Endothelial cell (in vitro differentiated cells): ENCODE data around the gene CHID1. TPM values are rescaled to one million over a fixed set of nuclear protein-coding genes. Genes with fewer than 3 reads are reported as not detected.

ENCODE experiments used
- DNase-seq: peaks from one replicate; pipeline ENCODE4 v3.0.0; 2021; ENCODE audit warnings: low spot score
- H3K27ac Mint-ChIP-seq: one replicate; pipeline ENCODE4 v1.8.0; 2021; ENCODE audit warnings: mixed read lengths, inconsistent platforms; ENCODE audit not compliant: unreplicated experiment
- H3K27me3 Mint-ChIP-seq: one replicate; pipeline ENCODE4 v1.8.0; 2021; ENCODE audit warnings: mild to moderate bottlenecking, moderate library complexity, mixed read lengths, inconsistent platforms; ENCODE audit not compliant: unreplicated experiment
- H3K36me3 Mint-ChIP-seq: one replicate; pipeline ENCODE4 v1.8.0; 2021; ENCODE audit warnings: mild to moderate bottlenecking, low read depth, mixed read lengths, inconsistent platforms; ENCODE audit not compliant: unreplicated experiment
- H3K4me1 Mint-ChIP-seq: one replicate; pipeline ENCODE4 v1.8.0; 2021; ENCODE audit warnings: mild to moderate bottlenecking, mixed read lengths, inconsistent platforms; ENCODE audit not compliant: unreplicated experiment
- H3K4me3 Mint-ChIP-seq: one replicate; pipeline ENCODE4 v1.8.0; 2021; ENCODE audit warnings: mild to moderate bottlenecking, mixed read lengths, inconsistent platforms; ENCODE audit not compliant: unreplicated experiment
- H3K9me3 Mint-ChIP-seq: one replicate; pipeline ENCODE4 v1.8.0; 2021; ENCODE audit warnings: mixed read lengths, inconsistent platforms; ENCODE audit not compliant: unreplicated experiment
- total RNA-seq: library from RNA; stranded (reverse); fragmentation: NEBNext Ultra II Directional; extraction: Animal tissue kit (Norgen Biotek cat#: 25700); gene quantifications from one replicate; pipeline ENCODE4 v1.2.1, GENCODE V29; 2021; ENCODE audit not compliant: unreplicated experiment
- TF ChIP-seq, protein P1 (sequence below): fragments of 200-600 bp; sonication (generic); IDR thresholded peaks from one replicate; pipeline ENCODE4 v1.5.0; 2021; ENCODE audit warnings: antibody characterized with exemption; ENCODE audit not compliant: unreplicated experiment

Gene CHID1
- total RNA-seq, 1 donor from 2014 or later = 69.3 TPM

DNA sequence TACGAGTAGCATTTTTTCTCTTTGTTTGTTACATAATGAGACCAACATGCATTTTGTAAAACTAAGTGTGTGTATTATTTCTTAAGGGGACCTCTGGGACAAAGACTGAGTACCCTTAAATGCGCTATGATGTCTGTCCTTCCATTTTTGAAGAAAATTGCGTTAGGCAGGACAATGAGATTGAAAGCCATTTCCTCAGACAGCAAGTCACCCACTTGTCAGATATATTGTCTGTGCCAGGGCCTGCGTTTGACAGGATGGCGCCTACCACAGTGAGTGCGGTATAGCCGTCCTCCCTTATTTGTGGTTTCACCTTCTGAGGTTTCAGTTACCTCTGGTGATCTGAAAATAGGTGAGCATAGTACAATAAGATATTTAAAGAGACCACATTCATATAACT is 17.3 kb upstream of the CHID1 start:
- Mint-ChIP-seq H3K4me3 (peak overlapping the region; percentile 31), H3K9me3 (no peaks in the 10 kb centered on the region), H3K36me3 (peaks cover 17% of the 10 kb centered on the region), H3K4me1 (peaks cover 53% of the 10 kb centered on the region), H3K27me3 (peaks cover 12% of the 10 kb centered on the region), H3K27ac (no peak overlapping the region)
- TF ChIP-seq, protein P1, sequence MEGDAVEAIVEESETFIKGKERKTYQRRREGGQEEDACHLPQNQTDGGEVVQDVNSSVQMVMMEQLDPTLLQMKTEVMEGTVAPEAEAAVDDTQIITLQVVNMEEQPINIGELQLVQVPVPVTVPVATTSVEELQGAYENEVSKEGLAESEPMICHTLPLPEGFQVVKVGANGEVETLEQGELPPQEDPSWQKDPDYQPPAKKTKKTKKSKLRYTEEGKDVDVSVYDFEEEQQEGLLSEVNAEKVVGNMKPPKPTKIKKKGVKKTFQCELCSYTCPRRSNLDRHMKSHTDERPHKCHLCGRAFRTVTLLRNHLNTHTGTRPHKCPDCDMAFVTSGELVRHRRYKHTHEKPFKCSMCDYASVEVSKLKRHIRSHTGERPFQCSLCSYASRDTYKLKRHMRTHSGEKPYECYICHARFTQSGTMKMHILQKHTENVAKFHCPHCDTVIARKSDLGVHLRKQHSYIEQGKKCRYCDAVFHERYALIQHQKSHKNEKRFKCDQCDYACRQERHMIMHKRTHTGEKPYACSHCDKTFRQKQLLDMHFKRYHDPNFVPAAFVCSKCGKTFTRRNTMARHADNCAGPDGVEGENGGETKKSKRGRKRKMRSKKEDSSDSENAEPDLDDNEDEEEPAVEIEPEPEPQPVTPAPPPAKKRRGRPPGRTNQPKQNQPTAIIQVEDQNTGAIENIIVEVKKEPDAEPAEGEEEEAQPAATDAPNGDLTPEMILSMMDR = no peak
- DNase-seq = no peak

GRCh38 chr11:926341-926916 is 15.8 kb upstream of the CHID1 start:
- Mint-ChIP-seq H3K9me3 (no peaks in the 10 kb centered on the region), H3K27me3 (peaks cover 12% of the 10 kb centered on the region), H3K4me3 (peak overlapping the region; percentile 97), H3K36me3 (peaks cover 17% of the 10 kb centered on the region), H3K4me1 (peaks cover 42% of the 10 kb centered on the region), H3K27ac (peak overlapping the region; percentile 96)
- DNase-seq = peak; percentile 45
- TF ChIP-seq, protein P1 = no peak

DNA sequence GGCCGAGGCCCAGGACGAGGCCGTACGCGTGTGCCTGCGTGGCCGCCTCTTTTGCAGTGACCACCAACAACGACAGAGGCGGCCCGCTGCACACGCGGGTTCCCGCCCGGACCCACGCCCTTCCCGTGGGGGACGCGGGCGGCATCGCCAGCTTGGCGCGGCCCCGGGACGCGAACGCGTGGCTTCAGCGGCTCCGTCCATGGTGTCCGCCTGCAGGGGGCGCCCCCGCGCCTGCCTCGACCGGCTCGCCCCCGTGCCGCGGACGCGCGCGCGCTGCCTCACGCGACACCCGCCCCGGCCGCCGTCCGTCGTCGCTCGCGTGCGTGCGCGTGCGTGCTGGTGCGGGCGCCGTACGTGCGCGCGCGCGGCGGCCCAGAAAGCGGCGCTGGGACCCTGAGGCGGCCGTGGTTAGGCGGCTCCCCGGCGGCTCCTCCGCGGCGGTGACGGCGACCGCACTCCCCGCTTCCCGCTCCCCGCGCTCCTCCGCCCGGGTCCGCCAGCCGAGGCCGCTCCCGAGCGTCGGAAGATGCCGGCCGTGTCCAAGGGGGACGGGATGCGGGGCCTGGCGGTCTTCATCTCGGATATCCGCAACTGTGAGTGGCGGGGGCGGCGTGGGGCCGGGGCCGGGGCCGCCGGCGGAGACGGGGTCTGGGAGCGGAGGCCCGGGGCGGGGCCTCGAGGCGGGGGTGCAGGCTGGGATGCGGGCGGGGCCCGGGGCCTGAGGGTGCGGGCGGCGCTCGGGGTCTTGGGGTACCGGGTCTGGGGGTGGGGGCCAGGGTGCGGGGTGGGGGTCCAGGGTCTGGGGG is 15.1 kb upstream of the CHID1 start, which contains the start of gene AP2A2:
AP2A2 (plus strand) TSS at position 375 of the 806 bp plus-strand sequence; CDS start at position 527, 152 bp downstream.
- Mint-ChIP-seq H3K4me1 (peaks cover 35% of the 10 kb centered on the region), H3K27me3 (peaks cover 12% of the 10 kb centered on the region), H3K9me3 (no peaks in the 10 kb centered on the region), H3K36me3 (peaks cover 13% of the 10 kb centered on the region), H3K27ac (peak within 1 kb of the TSS; percentile 96), H3K4me3 (peak within 1 kb of the TSS; percentile 97)
- DNase-seq = peak; percentile 95
- TF ChIP-seq, protein P1 = peak; percentile 81

DNA sequence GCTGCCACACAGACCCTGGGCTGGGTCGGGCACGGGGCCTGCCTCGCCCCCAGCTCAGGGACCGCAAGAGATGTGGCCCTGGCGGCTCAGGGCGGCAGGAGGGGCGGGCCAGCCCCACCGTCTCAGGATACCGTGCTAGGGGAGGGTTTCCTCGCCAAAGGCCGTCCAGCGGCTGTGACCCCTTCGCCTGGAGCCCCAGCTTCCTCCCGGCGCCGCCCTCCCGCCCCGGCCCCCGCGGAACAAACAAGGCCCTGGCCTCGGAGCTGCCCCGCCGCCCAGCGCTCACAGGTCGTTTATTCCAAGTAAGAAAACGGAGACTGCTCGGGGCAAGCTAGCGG is 14.5 kb upstream of the CHID1 start:
- Mint-ChIP-seq H3K27ac (no peak overlapping the region), H3K4me1 (peaks cover 33% of the 10 kb centered on the region)
- TF ChIP-seq, protein P1 = no peak

More for the DNA sequence above, 14.5 kb upstream of the CHID1 start:
- H3K36me3 Mint-ChIP-seq = peaks cover 13% of the 10 kb centered on the region
- H3K27me3 Mint-ChIP-seq = peaks cover 12% of the 10 kb centered on the region
- no peak overlapping the region for H3K4me3 Mint-ChIP-seq
- no peak for DNase-seq
- H3K9me3 Mint-ChIP-seq = no peaks in the 10 kb centered on the region
